GM23248 (cell line): ENCODE data around the gene SYNE1. TPM values are rescaled to one million over a fixed set of nuclear protein-coding genes. Genes with fewer than 3 reads are reported as not detected.
A peak's percentile ranks its signal among the peaks of the same experiment; 100 is the strongest.

Experiments
- DNase-seq: peaks from one replicate; pipeline ENCODE4 v3.0.0-alpha.2; 2015
- H2AFZ ChIP-seq: fragments of 200-600 bp; sonication (generic); 2 replicates; pipeline ENCODE4 v1.6.1; 2016; ENCODE audit warnings: antibody characterized with exemption
- H3F3A ChIP-seq: fragments of 200-600 bp; sonication (generic); 2 replicates; pipeline ENCODE4 v1.6.1; 2016; ENCODE audit warnings: mild to moderate bottlenecking, antibody characterized with exemption, mixed run types; ENCODE audit not compliant: insufficient read depth
- H3K27ac ChIP-seq: fragments of 200-600 bp; sonication (generic); 2 replicates; pipeline ENCODE4 v1.5.1; 2016; ENCODE audit warnings: mild to moderate bottlenecking
- H3K27me3 ChIP-seq: fragments of 200-600 bp; sonication (generic); replicated peaks from 2 replicates; pipeline ENCODE4 v1.6.1; 2016; ENCODE audit warnings: mild to moderate bottlenecking; ENCODE audit not compliant: insufficient read depth
- H3K36me3 ChIP-seq: fragments of 200-600 bp; sonication (generic); 2 replicates; pipeline ENCODE4 v1.6.1; 2016; ENCODE audit warnings: low read depth, mild to moderate bottlenecking
- H3K4me1 ChIP-seq: fragments of 200-600 bp; sonication (generic); 2 replicates; pipeline ENCODE4 v1.6.1; 2016; ENCODE audit warnings: mild to moderate bottlenecking; ENCODE audit not compliant: insufficient read depth
- H3K4me2 ChIP-seq: fragments of 200-600 bp; sonication (generic); one replicate; pipeline ENCODE4 v1.6.1; 2016; ENCODE audit warnings: mild to moderate bottlenecking; ENCODE audit not compliant: unreplicated experiment
- H3K4me3 ChIP-seq: fragments of 200-600 bp; sonication (generic); 2 replicates; pipeline ENCODE4 v1.5.1; 2016; ENCODE audit warnings: mild to moderate bottlenecking
- H3K79me2 ChIP-seq: fragments of 200-600 bp; sonication (generic); 2 replicates; pipeline ENCODE4 v1.6.1; 2016; ENCODE audit warnings: mild to moderate bottlenecking; ENCODE audit not compliant: insufficient read depth
- H3K9ac ChIP-seq: fragments of 200-600 bp; sonication (generic); 2 replicates; pipeline ENCODE4 v1.6.1; 2016; ENCODE audit warnings: mild to moderate bottlenecking
- H3K9me2 ChIP-seq: fragments of 200-600 bp; sonication (generic); 2 replicates; pipeline ENCODE4 v1.6.1; 2016; ENCODE audit warnings: mixed run types, mild to moderate bottlenecking, moderate library complexity; ENCODE audit not compliant: insufficient read depth
- H3K9me3 ChIP-seq: fragments of 200-600 bp; sonication (generic); one replicate; pipeline ENCODE4 v1.6.1; 2017; ENCODE audit warnings: low read depth
- H4K20me1 ChIP-seq: fragments of 200-600 bp; sonication (generic); 2 replicates; pipeline ENCODE4 v1.6.0; 2016; ENCODE audit not compliant: insufficient read depth
- EZH2 ChIP-seq: fragments of 200-600 bp; sonication (generic); IDR thresholded peaks from 2 replicates; pipeline ENCODE4 v1.6.1; 2018; ENCODE audit warnings: antibody characterized with exemption, mild to moderate bottlenecking; ENCODE audit not compliant: insufficient read depth, poor library complexity, severe bottlenecking
- EZH2phosphoT487 ChIP-seq: fragments of 200-600 bp; sonication (generic); IDR thresholded peaks from 2 replicates; pipeline ENCODE4 v1.6.1; 2018; ENCODE audit warnings: antibody characterized with exemption, moderate library complexity, mild to moderate bottlenecking, low read depth; ENCODE audit not compliant: insufficient read depth
- WGBS, 2 experiments: methylation state at CpG; one replicate each; pipeline ENCODE4 v1.1.6; 2015 to 2017; ENCODE audit warnings: low lambda C conversion rate in 2 of 2, low coverage in 1 of 2; ENCODE audit errors: missing lambda C conversion rate in 2 of 2; 5-methylcytosine and 5-hydroxymethylcytosine counted together
- in situ Hi-C: fragments of 300-500 bp; cut with MboI; formaldehyde crosslinking; loops from 2 replicates; pipeline ENCODE4 v1.15.0; 2020
- polyA plus RNA-seq: library from polyadenylated mRNA; unstranded; fragments of >200 nt; fragmentation: Nextera tagmentation; extraction: Ambion mirVana; gene quantifications from 2 replicates; pipeline ENCODE4 v1.2.1, GENCODE V29; 2016
- total RNA-seq: library from RNA; depleted of rRNA; stranded (reverse); fragments of >200 nt; shearing (Covaris generic); gene quantifications from 2 replicates; pipeline ENCODE4 v1.2.3, GENCODE V29; 2014

SYNE1 gene
- total and polyA plus RNA-seq, 2 experiments from 2014 or later, result 29.2 to 95.4 TPM

GRCh38 chr6:152186840-152187239 is 450.3 kb downstream of the SYNE1 start:
- Histone ChIP-seq H3K27me3 (no peaks in the 10 kb centered on the region), H3K9ac (no peak overlapping the region), H3K79me2 (no peaks in the 10 kb centered on the region), H3K4me1 (no peaks in the 10 kb centered on the region; the same call in 1 of the 2 replicates), H3K9me3 (no peaks in the 10 kb centered on the region), H3F3A (peaks cover 13% of the 10 kb centered on the region), H3K4me2 (no peak overlapping the region), H2AFZ (no peak overlapping the region), H3K4me3 (no peak overlapping the region), H4K20me1 (no peaks in the 10 kb centered on the region), H3K9me2 (no peaks in the 10 kb centered on the region), H3K36me3 (peaks cover 23% of the 10 kb centered on the region), H3K27ac (no peak overlapping the region)
- no peak for DNase-seq
- 78 to 79% methylated on average over 3 of the region's 3 CpGs for WGBS, 2 experiments
- TF ChIP-seq EZH2phosphoT487, result no peak
- TF ChIP-seq EZH2, result no peak
- in situ Hi-C loops, result no loop called here

- DNase-seq, result peak; percentile 3
- no peak overlapping the region for H2AFZ ChIP-seq
Observed at GRCh38 chr6:152184917-152185574, 452.1 kb downstream of the SYNE1 start.

GRCh38 chr6:152184573-152184916 is 452.6 kb downstream of the SYNE1 start:
- Histone ChIP-seq H3K9me2 (no peaks in the 10 kb centered on the region), H3F3A (no peaks in the 10 kb centered on the region; the same call in 1 of the 2 replicates), H3K9me3 (no peaks in the 10 kb centered on the region), H3K27ac (no peak overlapping the region), H3K4me2 (no peak overlapping the region), H3K27me3 (no peaks in the 10 kb centered on the region), H3K79me2 (no peaks in the 10 kb centered on the region), H2AFZ (no peak overlapping the region), H3K4me1 (no peaks in the 10 kb centered on the region; the same call in 1 of the 2 replicates), H3K4me3 (no peak overlapping the region), H3K9ac (no peak overlapping the region), H3K36me3 (peaks cover 26% of the 10 kb centered on the region), H4K20me1 (no peaks in the 10 kb centered on the region)
- no peak for TF ChIP-seq EZH2
- TF ChIP-seq EZH2phosphoT487, result no peak
- 72 to 76% methylated on average over 2 of the region's 2 CpGs for WGBS, 2 experiments
- in situ Hi-C loops, result no loop called here
- DNase-seq, result no peak

More at GRCh38 chr6:152184917-152185574, 452.1 kb downstream of the SYNE1 start:
- WGBS, 2 experiments, result 75 to 78% methylated on average over 6 of the region's 6 CpGs
- Histone ChIP-seq H3K4me1 (no peaks in the 10 kb centered on the region; the same call in 1 of the 2 replicates), H3K79me2 (no peaks in the 10 kb centered on the region), H3K36me3 (peaks cover 21% of the 10 kb centered on the region), H3F3A (no peaks in the 10 kb centered on the region; the same call in 1 of the 2 replicates), H3K9ac (no peak overlapping the region), H3K9me3 (no peaks in the 10 kb centered on the region), H3K4me2 (no peak overlapping the region), H3K9me2 (no peaks in the 10 kb centered on the region), H4K20me1 (no peaks in the 10 kb centered on the region), H3K4me3 (no peak overlapping the region), H3K27ac (no peak overlapping the region), H3K27me3 (no peaks in the 10 kb centered on the region)
- no peak for TF ChIP-seq EZH2phosphoT487
- no peak for TF ChIP-seq EZH2
- in situ Hi-C loops, result no loop called here

- Histone ChIP-seq H2AFZ (no peak overlapping the region), H3K4me2 (no peak overlapping the region), H3K27me3 (no peaks in the 10 kb centered on the region), H3K4me3 (no peak overlapping the region), H3K9ac (no peak overlapping the region), H3K4me1 (no peaks in the 10 kb centered on the region; the same call in 1 of the 2 replicates), H3K79me2 (no peaks in the 10 kb centered on the region), H3K9me2 (no peaks in the 10 kb centered on the region), H3F3A (no peaks in the 10 kb centered on the region), H3K27ac (no peak overlapping the region), H3K9me3 (no peaks in the 10 kb centered on the region), H3K36me3 (peaks cover 39% of the 10 kb centered on the region), H4K20me1 (no peaks in the 10 kb centered on the region)
- no peak for TF ChIP-seq EZH2phosphoT487
- no peak for DNase-seq
- in situ Hi-C loops, result no loop called here
- WGBS, 2 experiments, result 94 to 100% methylated on average over 5 of the region's 5 CpGs
Observed at GRCh38 chr6:152180601-152181000, 456.6 kb downstream of the SYNE1 start.
